GM18526 (cell line): ENCODE data around the gene SLC10A6.

ENCODE experiments used
- POLR2A ChIP-seq: IDR thresholded peaks from 3 replicates; pipeline ENCODE4 v1.6.1; 2011; ENCODE audit not compliant: insufficient read length; ENCODE audit errors: extremely low read depth

Gene SLC10A6

GRCh38 chr4:86831262-86832130, 17.7 kb downstream of the SLC10A6 start:
- TF ChIP-seq POLR2A, result no peak

- no peak for TF ChIP-seq POLR2A
Observed at GRCh38 chr4:86825511-86825910, 23.7 kb downstream of the SLC10A6 start.

- no peak for TF ChIP-seq POLR2A
Observed at GRCh38 chr4:86822136-86822535, 27.0 kb downstream of the SLC10A6 start.

- no peak for TF ChIP-seq POLR2A
Observed at GRCh38 chr4:86821151-86821550, 28.0 kb downstream of the SLC10A6 start.

GRCh38 chr4:86819561-86819960, 29.6 kb downstream of the SLC10A6 start:
- no peak for TF ChIP-seq POLR2A

GRCh38 chr4:86818841-86819240, 30.3 kb downstream of the SLC10A6 start:
- TF ChIP-seq POLR2A, result no peak

- TF ChIP-seq POLR2A, result no peak
Observed at GRCh38 chr4:86818211-86818610, 31.0 kb downstream of the SLC10A6 start.

GRCh38 chr4:86816501-86817273, 32.5 kb downstream of the SLC10A6 start:
- no peak for TF ChIP-seq POLR2A

GRCh38 chr4:86815653-86816052, 33.5 kb downstream of the SLC10A6 start:
- TF ChIP-seq POLR2A, result no peak

- TF ChIP-seq POLR2A, result no peak
Observed at GRCh38 chr4:86810847-86811246, 38.3 kb downstream of the SLC10A6 start.

GRCh38 chr4:86809809-86810208, 39.4 kb downstream of the SLC10A6 start:
- TF ChIP-seq POLR2A, result no peak

- TF ChIP-seq POLR2A, result no peak
Observed at GRCh38 chr4:86791126-86791525, 58.1 kb downstream of the SLC10A6 start.

GRCh38 chr4:86788826-86789225, 60.4 kb downstream of the SLC10A6 start:
- no peak for TF ChIP-seq POLR2A

- TF ChIP-seq POLR2A, result no peak
Observed at GRCh38 chr4:86778175-86778574, 71.0 kb downstream of the SLC10A6 start.

- no peak for TF ChIP-seq POLR2A
Observed at GRCh38 chr4:86775061-86775460, 74.1 kb downstream of the SLC10A6 start.
